SK-N-SH treated with all-trans-retinoic acid at 6 μM for 48 hours (cell line): Measurements from ENCODE around the gene BACE1.

ENCODE experiments used
- ATAC-seq: fragments of 200-7000 bp; cut with Tn5 transposase; 3 replicates; pipeline ENCODE4 v1.9.1; 2020; ENCODE audit warnings: mild to moderate bottlenecking, moderate library complexity
- BACH2 ChIP-seq: fragments of 250-450 bp; sonication (Bioruptor Pico); IDR thresholded peaks from 2 replicates; pipeline ENCODE4 v1.9.0; 2021; ENCODE audit warnings: mild to moderate bottlenecking, borderline replicate concordance
- CREB5 ChIP-seq: fragments of 250-450 bp; sonication (Bioruptor Pico); IDR thresholded peaks from 2 replicates; pipeline ENCODE4 v1.5.1; 2020; ENCODE audit warnings: low read depth, mild to moderate bottlenecking, moderate library complexity
- CSDC2 ChIP-seq: fragments of 250-450 bp; sonication (Bioruptor Pico); IDR thresholded peaks from 2 replicates; pipeline ENCODE4 v1.5.0; 2020; ENCODE audit warnings: mild to moderate bottlenecking, moderate library complexity
- CSRNP3 ChIP-seq: fragments of 250-450 bp; sonication (Bioruptor Pico); IDR thresholded peaks from 2 replicates; pipeline ENCODE4 v1.5.1; 2021; ENCODE audit warnings: mild to moderate bottlenecking, moderate library complexity
- ESRRG ChIP-seq: fragments of 250-450 bp; sonication (Bioruptor Pico); IDR thresholded peaks from 2 replicates; pipeline ENCODE4 v1.6.1; 2021; ENCODE audit warnings: mild to moderate bottlenecking
- GLIS3 ChIP-seq: fragments of 250-450 bp; sonication (Bioruptor Pico); IDR thresholded peaks from 2 replicates; pipeline ENCODE4 v1.5.0; 2020; ENCODE audit warnings: mild to moderate bottlenecking, moderate library complexity
- ISL1 ChIP-seq: fragments of 250-450 bp; sonication (Bioruptor Pico); IDR thresholded peaks from 2 replicates; pipeline ENCODE4 v2.1.2; 2022; ENCODE audit warnings: mild to moderate bottlenecking, moderate library complexity
- OSR1 ChIP-seq: fragments of 250-450 bp; sonication (Bioruptor Pico); IDR thresholded peaks from 2 replicates; pipeline ENCODE4 v1.8.0; 2022; ENCODE audit warnings: moderate library complexity, mild to moderate bottlenecking, inconsistent platforms
- PATZ1 ChIP-seq: fragments of 250-450 bp; sonication (Bioruptor Pico); IDR thresholded peaks from 2 replicates; pipeline ENCODE4 v1.8.0; 2020; ENCODE audit warnings: mild to moderate bottlenecking, moderate library complexity, borderline replicate concordance
- POU6F1 ChIP-seq: fragments of 250-450 bp; sonication (Bioruptor Pico); IDR thresholded peaks from 2 replicates; pipeline ENCODE4 v1.8.0; 2021; ENCODE audit warnings: low read depth, mild to moderate bottlenecking, moderate library complexity, borderline replicate concordance
- RARB ChIP-seq: fragments of 250-450 bp; sonication (Bioruptor Pico); IDR thresholded peaks from 2 replicates; pipeline ENCODE4 v1.8.0; 2021; ENCODE audit warnings: mild to moderate bottlenecking, moderate library complexity
- SNAI2 ChIP-seq: fragments of 250-450 bp; sonication (Bioruptor Pico); IDR thresholded peaks from 2 replicates; pipeline ENCODE4 v1.5.0; 2020; ENCODE audit warnings: mild to moderate bottlenecking, moderate library complexity
- TCF4 ChIP-seq: fragments of 250-450 bp; sonication (Bioruptor Pico); IDR thresholded peaks from 2 replicates; pipeline ENCODE4 v1.8.0; 2021; ENCODE audit warnings: mild to moderate bottlenecking, moderate library complexity, borderline replicate concordance
- TOX ChIP-seq: fragments of 250-450 bp; sonication (Bioruptor Pico); IDR thresholded peaks from 2 replicates; pipeline ENCODE4 v1.8.0; 2021; ENCODE audit warnings: mild to moderate bottlenecking, moderate library complexity, borderline replicate concordance
- TSHZ2 ChIP-seq: fragments of 250-450 bp; sonication (Bioruptor Pico); IDR thresholded peaks from 2 replicates; pipeline ENCODE4 v1.5.0; 2020; ENCODE audit warnings: mild to moderate bottlenecking, moderate library complexity
- ZC3H10 ChIP-seq: fragments of 250-450 bp; sonication (Bioruptor Pico); IDR thresholded peaks from 2 replicates; pipeline ENCODE4 v1.5.1; 2021; ENCODE audit warnings: mild to moderate bottlenecking, moderate library complexity
- ZFP3 ChIP-seq: fragments of 250-450 bp; sonication (Bioruptor Pico); IDR thresholded peaks from 2 replicates; pipeline ENCODE4 v1.5.0; 2020; ENCODE audit warnings: mild to moderate bottlenecking, moderate library complexity
- ZFP30 ChIP-seq: fragments of 450-650 bp; formaldehyde crosslinking; IDR thresholded peaks from 2 replicates; pipeline ENCODE4 v1.5.0; 2022; ENCODE audit warnings: mild to moderate bottlenecking, moderate library complexity
- ZNF565 ChIP-seq: fragments of 450-650 bp; formaldehyde crosslinking; conservative IDR thresholded peaks from 2 replicates; pipeline ENCODE4 v1.5.0; 2020; ENCODE audit warnings: low read depth, mild to moderate bottlenecking, moderate library complexity
- ZNF70 ChIP-seq: fragments of 450-650 bp; formaldehyde crosslinking; IDR thresholded peaks from 2 replicates; pipeline ENCODE4 v1.5.0; 2020; ENCODE audit warnings: mild to moderate bottlenecking, moderate library complexity
- ZNF8 ChIP-seq: fragments of 450-650 bp; formaldehyde crosslinking; IDR thresholded peaks from 2 replicates; pipeline ENCODE4 v1.5.0; 2020; ENCODE audit warnings: mild to moderate bottlenecking, moderate library complexity

The BACE1 gene

GRCh38 chr11:117287668-117288067 lies 28.4 kb downstream of the BACE1 start:
- TF ChIP-seq TSHZ2 (CRISPR knock-in tag): no peak
- TF ChIP-seq CSRNP3 (CRISPR knock-in tag): no peak
- TF ChIP-seq ZC3H10 (CRISPR knock-in tag): no peak
- no peak for TF ChIP-seq PATZ1 (CRISPR knock-in tag)
- no peak for TF ChIP-seq ZNF565 (CRISPR knock-in tag)
- no peak for TF ChIP-seq BACH2 (CRISPR knock-in tag)
- TF ChIP-seq CREB5 (CRISPR knock-in tag): no peak
- no peak for TF ChIP-seq ZNF70
- no peak for TF ChIP-seq GLIS3
- no peak for TF ChIP-seq ESRRG (CRISPR knock-in tag)
- TF ChIP-seq ZNF8 (CRISPR knock-in tag): no peak
- TF ChIP-seq SNAI2 (CRISPR knock-in tag): no peak
- no peak for TF ChIP-seq POU6F1 (CRISPR knock-in tag)
- TF ChIP-seq TCF4 (CRISPR knock-in tag): no peak
- TF ChIP-seq CSDC2: no peak
- no peak for TF ChIP-seq ZFP3
- TF ChIP-seq TOX: no peak
- TF ChIP-seq OSR1: no peak
- ATAC-seq: no peak

GRCh38 chr11:117286588-117286987 lies 29.5 kb downstream of the BACE1 start:
- no peak for ATAC-seq
- TF ChIP-seq CSDC2 (no peak), ESRRG (CRISPR knock-in tag) (no peak), CSRNP3 (CRISPR knock-in tag) (no peak), ZFP30 (no peak), TSHZ2 (CRISPR knock-in tag) (no peak), ZNF8 (CRISPR knock-in tag) (no peak), TOX (no peak), ZFP3 (no peak), OSR1 (no peak), RARB (no peak), ZC3H10 (CRISPR knock-in tag) (no peak), POU6F1 (CRISPR knock-in tag) (no peak), GLIS3 (no peak), ZNF565 (CRISPR knock-in tag) (no peak), ISL1 (CRISPR knock-in tag) (no peak), SNAI2 (CRISPR knock-in tag) (no peak), ZNF70 (no peak), PATZ1 (CRISPR knock-in tag) (no peak), BACH2 (CRISPR knock-in tag) (no peak)
